ENCODE results near the gene ARHGAP18. TPM values are rescaled to one million over a fixed set of nuclear protein-coding genes. Genes with fewer than 3 reads are reported as not detected.

Gene ARHGAP18
- total and polyA plus RNA-seq, 8 donors: 6.0 to 104 (median 30.2) TPM

DNA sequence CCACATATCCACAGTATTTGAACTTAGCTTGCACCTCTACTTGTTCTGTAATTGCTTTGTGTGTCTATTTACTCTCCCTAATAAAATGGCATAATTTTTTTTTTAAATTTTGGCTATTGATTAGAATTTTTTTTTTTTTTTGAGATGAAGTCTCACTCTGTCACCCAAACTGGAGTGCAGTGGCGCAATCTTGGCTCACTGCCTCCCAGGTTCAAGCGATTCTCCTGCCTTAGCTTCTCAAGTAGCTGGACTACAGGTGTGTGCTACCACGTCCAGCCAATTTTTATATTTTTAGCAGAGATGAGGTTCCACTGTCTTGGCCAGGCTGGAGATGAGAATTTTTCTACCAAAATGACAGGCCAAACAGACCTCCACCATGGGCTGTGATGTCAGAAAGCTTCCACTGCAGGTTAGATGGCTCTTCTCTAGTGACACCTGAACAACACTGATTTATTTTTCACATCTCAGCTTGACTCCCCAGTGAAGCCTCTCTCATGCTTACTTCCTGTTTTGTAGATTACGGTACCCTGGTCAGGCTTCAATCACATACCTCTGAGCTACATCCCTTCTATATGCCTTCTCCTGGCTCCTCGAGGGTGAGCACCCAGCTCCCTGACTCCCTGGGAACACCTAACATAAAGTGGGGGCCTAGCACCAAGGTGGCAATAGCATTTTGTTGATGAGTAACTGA is 112.8 kb downstream of the ARHGAP18 start:
- Histone ChIP-seq H3K9me3 (no peaks in the 10 kb centered on the region), H3K27me3 (no peaks in the 10 kb centered on the region), H3K36me3 (peaks cover 0 to 32% (median 8%) of the 10 kb centered on the region in 4 donors), H3K4me3 (no peak overlapping the region), H3K27ac (no peak overlapping the region), H3K4me1 (peaks cover 0 to 14% (median 0%) of the 10 kb centered on the region in 4 donors)
- 79 to 86% (median 81%) methylated on average over 5 of the region's 5 CpGs for WGBS, 5 donors
- no peak for TF ChIP-seq CTCF (IDR thresholded peaks at IDR 0.05)
- no peak for TF ChIP-seq POLR2A (IDR thresholded peaks at IDR 0.05)
- TF ChIP-seq POLR2AphosphoS5 (IDR thresholded peaks at IDR 0.05): no peak
- no peak for TF ChIP-seq EP300 (IDR thresholded peaks at IDR 0.05)
- no peak for DNase-seq
- intact Hi-C loops (cut with DNase I; ENCODE audit: low total_unique reads): loop anchor here (5.0 kb wide), 1 partner anchor 135 kb away; no protein-coding TSS in a partner anchor

DNA sequence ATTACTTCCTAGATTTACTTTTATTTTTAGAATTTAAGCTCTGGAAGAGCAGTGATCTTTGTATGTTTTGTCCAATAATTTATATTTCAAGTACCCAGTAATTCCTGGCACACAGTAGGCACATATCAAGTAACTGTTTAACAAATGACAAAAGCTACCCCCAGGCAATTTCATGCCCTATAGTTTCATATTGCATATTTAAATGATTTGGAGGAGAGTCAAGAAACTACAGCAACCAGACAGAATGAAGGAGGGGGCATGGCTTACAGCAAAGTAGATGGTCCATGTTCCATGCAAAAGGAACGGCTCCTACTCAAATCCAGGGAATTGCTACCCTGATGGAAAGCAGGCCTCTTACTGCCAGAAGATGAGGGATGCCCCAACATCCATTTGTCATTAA is 113.5 kb downstream of the ARHGAP18 start:
- WGBS, 5 donors: 69 to 96% (median 86%) methylated on average over 1 of the region's 1 CpG

GRCh38 chr6:129593233-129593564 is 116.8 kb downstream of the ARHGAP18 start:
- Histone ChIP-seq H3K36me3 (peaks cover 0 to 23% (median 8%) of the 10 kb centered on the region in 4 donors), H3K4me3 (no peak overlapping the region), H3K9me3 (no peaks in the 10 kb centered on the region), H3K27me3 (no peaks in the 10 kb centered on the region), H3K4me1 (peaks cover 0 to 7% (median 0%) of the 10 kb centered on the region in 4 donors), H3K27ac (no peak overlapping the region)
- 65 to 94% (median 84%) methylated on average over 3 of the region's 3 CpGs for WGBS, 5 donors
- TF ChIP-seq EP300 (IDR thresholded peaks at IDR 0.05): no peak
- TF ChIP-seq POLR2AphosphoS5 (IDR thresholded peaks at IDR 0.05): no peak
- no peak for TF ChIP-seq POLR2A (IDR thresholded peaks at IDR 0.05)
- no peak for TF ChIP-seq CTCF (IDR thresholded peaks at IDR 0.05)
- no peak for DNase-seq
- intact Hi-C loops (cut with DNase I; ENCODE audit: low total_unique reads): no loop called here

More for the DNA sequence above, 113.5 kb downstream of the ARHGAP18 start:
- H3K9me3 ChIP-seq: no peaks in the 10 kb centered on the region
- intact Hi-C loops (cut with DNase I; ENCODE audit: low total_unique reads): loop anchor here (5.0 kb wide), 1 partner anchor 136 kb away; no protein-coding TSS in a partner anchor
- H3K27me3 ChIP-seq: no peaks in the 10 kb centered on the region
- H3K36me3 ChIP-seq: peaks cover 0 to 32% (median 8%) of the 10 kb centered on the region in 4 donors
- TF ChIP-seq POLR2A (IDR thresholded peaks at IDR 0.05) (no peak), POLR2AphosphoS5 (IDR thresholded peaks at IDR 0.05) (no peak), CTCF (IDR thresholded peaks at IDR 0.05) (no peak), EP300 (IDR thresholded peaks at IDR 0.05) (no peak)
- H3K4me1 ChIP-seq: peaks cover 0 to 14% (median 0%) of the 10 kb centered on the region in 4 donors
- no peak overlapping the region for H3K4me3 ChIP-seq
- no peak overlapping the region for H3K27ac ChIP-seq
- no peak for DNase-seq

GRCh38 chr6:129592516-129593232 is 117.3 kb downstream of the ARHGAP18 start:
- no peak for TF ChIP-seq CTCF (IDR thresholded peaks at IDR 0.05)
- no peak for TF ChIP-seq EP300 (IDR thresholded peaks at IDR 0.05)
- TF ChIP-seq POLR2AphosphoS5 (IDR thresholded peaks at IDR 0.05): no peak
- no peak for TF ChIP-seq POLR2A (IDR thresholded peaks at IDR 0.05)
- 76 to 88% (median 83%) methylated on average over 6 of the region's 6 CpGs for WGBS, 5 donors
- H3K27me3 ChIP-seq: no peaks in the 10 kb centered on the region
- intact Hi-C loops (cut with DNase I; ENCODE audit: low total_unique reads): no loop called here
- H3K36me3 ChIP-seq: peaks cover 0 to 23% (median 8%) of the 10 kb centered on the region in 4 donors
- H3K4me1 ChIP-seq: peaks cover 0 to 4% (median 0%) of the 10 kb centered on the region in 4 donors
- DNase-seq: no peak
- H3K9me3 ChIP-seq: no peaks in the 10 kb centered on the region
- H3K27ac ChIP-seq: no peak overlapping the region
- no peak overlapping the region for H3K4me3 ChIP-seq
